DMS114 treated with DMSO at 0.1 percent for 48 hours (cell line): ENCODE results near the gene RELN.
"Not testable (repeated sequence)": the region's sequence is repeated elsewhere in the genome, so short reads cannot be mapped to it uniquely, and the experiment has no call there.

ENCODE experiments used
- DNase-seq: peaks from one replicate; lab custom pipeline; 2025; ENCODE audit not compliant: unreplicated experiment; lab: John Stamatoyannopoulos, UW

The RELN gene

GRCh38 chr7:103854611-103855010 lies 134.8 kb downstream of the RELN start:
- no peak for DNase-seq

GRCh38 chr7:103851357-103851756 lies 138.1 kb downstream of the RELN start:
- no peak for DNase-seq

- no peak for DNase-seq
Measured at GRCh38 chr7:103843689-103844480, 145.6 kb downstream of the RELN start.

- no peak for DNase-seq
Measured at GRCh38 chr7:103833401-103833800, 156.1 kb downstream of the RELN start.

GRCh38 chr7:103832438-103832837 lies 157.0 kb downstream of the RELN start:
- DNase-seq, result no peak

GRCh38 chr7:103824251-103824650 lies 165.2 kb downstream of the RELN start:
- DNase-seq, result no peak

- DNase-seq, result no peak
Measured at GRCh38 chr7:103823084-103823483, 166.4 kb downstream of the RELN start.

GRCh38 chr7:103821092-103821491 lies 168.4 kb downstream of the RELN start:
- no peak for DNase-seq

- DNase-seq, result not testable (repeated sequence)
Measured at GRCh38 chr7:103815972-103816371, 173.5 kb downstream of the RELN start.

- no peak for DNase-seq
Measured at GRCh38 chr7:103813970-103814369, 175.5 kb downstream of the RELN start.

GRCh38 chr7:103811997-103812396 lies 177.5 kb downstream of the RELN start:
- no peak for DNase-seq

GRCh38 chr7:103811290-103811689 lies 178.2 kb downstream of the RELN start:
- DNase-seq, result no peak

- DNase-seq, result no peak
Measured at GRCh38 chr7:103810112-103810744, 179.2 kb downstream of the RELN start.

- DNase-seq, result no peak
Measured at GRCh38 chr7:103809229-103809994, 180.0 kb downstream of the RELN start.

- no peak for DNase-seq
Measured at GRCh38 chr7:103805346-103805745, 184.1 kb downstream of the RELN start.

GRCh38 chr7:103803631-103804030 lies 185.8 kb downstream of the RELN start:
- no peak for DNase-seq

- DNase-seq, result no peak
Measured at GRCh38 chr7:103799298-103799697, 190.2 kb downstream of the RELN start.

GRCh38 chr7:103797647-103798307 lies 191.7 kb downstream of the RELN start:
- DNase-seq, result no peak

GRCh38 chr7:103796327-103796962 lies 193.0 kb downstream of the RELN start:
- no peak for DNase-seq

GRCh38 chr7:103795787-103796186 lies 193.7 kb downstream of the RELN start:
- DNase-seq, result no peak

- no peak for DNase-seq
Measured at GRCh38 chr7:103795107-103795506, 194.4 kb downstream of the RELN start.
